ENCODE results near the gene UGDH. TPM values are rescaled to one million over a fixed set of nuclear protein-coding genes. Genes with fewer than 3 reads are reported as not detected.
A peak's percentile ranks its signal among the peaks of the same experiment; 100 is the strongest.

Gene UGDH
- total RNA-seq, 1 donor from 2014 or later: 128 TPM

DNA sequence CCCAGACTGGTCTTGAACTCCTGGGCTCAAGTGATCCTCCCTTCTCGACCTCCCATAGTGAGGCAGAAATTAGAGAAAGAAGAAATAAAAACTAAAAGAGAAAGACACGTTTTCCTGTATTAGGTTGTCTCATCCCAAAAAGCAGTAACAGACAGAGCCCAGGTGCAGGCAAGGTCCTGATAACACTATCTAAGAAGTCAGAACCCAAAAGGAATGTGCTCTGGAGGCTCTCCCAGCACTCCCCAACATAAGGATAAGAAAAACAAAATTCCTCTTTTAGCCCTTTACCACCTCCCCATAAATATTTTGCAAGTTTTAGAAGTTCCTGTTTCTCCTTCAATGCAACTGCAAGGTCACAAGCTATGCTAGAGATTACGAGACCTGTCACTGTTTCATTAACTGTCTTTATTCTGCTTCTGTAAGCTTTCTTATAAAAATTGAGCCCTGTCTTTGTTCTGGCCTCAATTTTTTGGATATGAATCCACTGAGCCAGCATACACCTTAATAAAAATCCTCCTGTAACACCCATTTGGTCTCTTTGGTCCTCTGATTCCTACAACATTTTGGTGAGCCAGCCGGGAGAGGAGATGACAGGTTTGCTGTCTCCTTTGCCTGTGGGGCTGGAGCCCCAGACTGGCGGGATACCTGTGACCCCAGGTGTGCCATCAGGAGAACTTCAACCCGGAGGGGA, 42.5 kb downstream of the UGDH start:
- Mint-ChIP-seq H3K9me3 (no peaks in the 10 kb centered on the region), H3K4me3 (no peak overlapping the region)

GRCh38 chr4:39480902-39481695, 46.1 kb downstream of the UGDH start:
- Mint-ChIP-seq H3K27ac (peak overlapping the region; percentile 34), H3K9me3 (no peaks in the 10 kb centered on the region), H3K27me3 (no peaks in the 10 kb centered on the region), H3K4me3 (no peak overlapping the region), H3K36me3 (peaks cover 11% of the 10 kb centered on the region), H3K4me1 (ENCODE audit: unreplicated experiment) (no peaks in the 10 kb centered on the region)
- TF ChIP-seq CTCF (conservative IDR thresholded peaks at IDR 0.05): no peak
- DNase-seq (ENCODE audit: extremely low spot score, unreplicated experiment): no peak

More for the DNA sequence above, 42.5 kb downstream of the UGDH start:
- DNase-seq (ENCODE audit: extremely low spot score, unreplicated experiment): no peak
- no peaks in the 10 kb centered on the region for H3K27me3 Mint-ChIP-seq
- TF ChIP-seq CTCF (conservative IDR thresholded peaks at IDR 0.05): no peak
- H3K27ac Mint-ChIP-seq: no peak overlapping the region
- H3K4me1 Mint-ChIP-seq (ENCODE audit: unreplicated experiment): no peaks in the 10 kb centered on the region
- peaks cover 3% of the 10 kb centered on the region for H3K36me3 Mint-ChIP-seq

DNA sequence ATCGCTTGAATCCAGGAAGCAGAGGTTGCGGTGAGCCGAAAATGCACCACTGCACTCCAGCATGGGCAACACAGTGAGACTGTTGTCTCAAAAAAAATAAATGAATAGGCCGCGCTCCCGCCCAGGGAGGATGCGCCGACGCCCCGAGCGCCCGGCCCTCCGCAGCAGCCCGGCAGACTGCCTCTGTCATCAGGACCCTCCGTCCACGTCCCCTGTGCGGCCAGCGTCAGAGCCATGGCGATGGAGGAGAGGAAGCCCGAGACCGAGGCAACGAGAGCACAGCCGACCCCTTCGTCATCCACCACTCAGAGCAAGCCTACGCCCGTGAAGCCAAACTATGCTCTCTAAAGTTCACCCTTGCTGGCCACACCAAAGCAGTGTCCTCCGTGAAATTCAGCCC, 47.0 kb downstream of the UGDH start:
- Mint-ChIP-seq H3K27ac (peak overlapping the region; percentile 34), H3K4me1 (ENCODE audit: unreplicated experiment) (no peaks in the 10 kb centered on the region), H3K36me3 (peaks cover 11% of the 10 kb centered on the region), H3K4me3 (no peak overlapping the region), H3K27me3 (no peaks in the 10 kb centered on the region), H3K9me3 (no peaks in the 10 kb centered on the region)
- DNase-seq (ENCODE audit: extremely low spot score, unreplicated experiment): no peak
- TF ChIP-seq CTCF (conservative IDR thresholded peaks at IDR 0.05): no peak

GRCh38 chr4:39476187-39476895, 50.9 kb downstream of the UGDH start:
- H3K36me3 Mint-ChIP-seq: peaks cover 14% of the 10 kb centered on the region
- no peak for TF ChIP-seq CTCF (conservative IDR thresholded peaks at IDR 0.05)
- H3K27me3 Mint-ChIP-seq: no peaks in the 10 kb centered on the region

DNA sequence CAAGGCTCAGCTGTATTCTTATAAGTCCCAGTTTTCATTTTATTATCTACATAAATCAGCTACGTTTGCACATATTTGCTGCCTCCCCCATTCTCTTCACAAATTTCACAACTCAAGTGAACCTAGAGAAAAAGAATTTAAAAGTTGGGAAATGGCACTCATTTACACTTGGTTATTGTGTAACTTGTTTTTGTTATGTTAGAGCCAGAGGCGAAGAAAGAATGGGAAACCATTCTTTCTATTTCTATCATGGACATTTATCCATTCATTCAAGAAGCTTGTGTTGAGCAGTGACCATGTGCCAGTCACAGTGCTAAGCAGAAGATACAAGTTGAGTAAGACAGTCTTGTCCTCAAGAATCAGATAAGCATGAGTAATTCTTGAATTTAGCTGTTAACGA, 54.8 kb downstream of the UGDH start:
- H3K27me3 Mint-ChIP-seq: no peaks in the 10 kb centered on the region
- TF ChIP-seq CTCF (conservative IDR thresholded peaks at IDR 0.05): no peak
- no peak overlapping the region for H3K4me3 Mint-ChIP-seq
- no peaks in the 10 kb centered on the region for H3K9me3 Mint-ChIP-seq
- DNase-seq (ENCODE audit: extremely low spot score, unreplicated experiment): no peak
- no peak overlapping the region for H3K27ac Mint-ChIP-seq
- peaks cover 14% of the 10 kb centered on the region for H3K36me3 Mint-ChIP-seq
- H3K4me1 Mint-ChIP-seq (ENCODE audit: unreplicated experiment): peaks cover 10% of the 10 kb centered on the region

More at GRCh38 chr4:39476187-39476895, 50.9 kb downstream of the UGDH start:
- no peak overlapping the region for H3K27ac Mint-ChIP-seq
- H3K9me3 Mint-ChIP-seq: no peaks in the 10 kb centered on the region
- DNase-seq (ENCODE audit: extremely low spot score, unreplicated experiment): no peak
- H3K4me3 Mint-ChIP-seq: no peak overlapping the region
- no peaks in the 10 kb centered on the region for H3K4me1 Mint-ChIP-seq (ENCODE audit: unreplicated experiment)

All from type B pancreatic cell (in vitro differentiated cells).